Erythroblast (primary cell): ENCODE results near the gene PRRG4.

Experiments used
- GATA1 ChIP-seq: IDR thresholded peaks from 2 replicates; pipeline ENCODE4 v1.6.1; 2011; ENCODE audit warnings: low read depth, mild to moderate bottlenecking, control low read depth, low read length, moderate library complexity
- POLR2A ChIP-seq: IDR thresholded peaks from 2 replicates; pipeline ENCODE4 v1.6.1; 2011; ENCODE audit warnings: mild to moderate bottlenecking, low read length

- TF ChIP-seq POLR2A (no peak), GATA1 (no peak)
Measured at GRCh38 chr11:32881286-32881685, 51.6 kb downstream of the PRRG4 start.
